D721Med (cell line): Measurements from ENCODE around the gene CRAT.
A peak's percentile ranks its signal among the peaks of the same experiment; 100 is the strongest.

Experiments
- DNase-seq: peaks from one replicate; pipeline ENCODE4 v3.0.0; 2011; ENCODE audit warnings: low spot score; ENCODE audit not compliant: insufficient read length
- FAIRE-seq: peaks from 2 replicates; lab custom pipeline; 2011; peaks lifted over from hg19 to GRCh38; lab: Jason Lieb, UNC
- TF ChIP-seq, protein P1 (sequence below): IDR thresholded peaks from 2 replicates; pipeline ENCODE4 v1.5.1; 2012; ENCODE audit warnings: mild to moderate bottlenecking, control low read depth; ENCODE audit not compliant: insufficient read depth; ENCODE audit errors: missing control alignments

The CRAT gene

GRCh38 chr9:129110740-129111527 lies at the start of gene CRAT, which contains the start of gene PTPA:
Gene CRAT, minus strand, starts transcription at chr9:129110793. Its CDS starts 284 bp downstream, at chr9:129110509.
Gene PTPA, plus strand, starts transcription at chr9:129111415. Its CDS starts 186 bp downstream, at chr9:129111601.
- TF ChIP-seq, protein P1, sequence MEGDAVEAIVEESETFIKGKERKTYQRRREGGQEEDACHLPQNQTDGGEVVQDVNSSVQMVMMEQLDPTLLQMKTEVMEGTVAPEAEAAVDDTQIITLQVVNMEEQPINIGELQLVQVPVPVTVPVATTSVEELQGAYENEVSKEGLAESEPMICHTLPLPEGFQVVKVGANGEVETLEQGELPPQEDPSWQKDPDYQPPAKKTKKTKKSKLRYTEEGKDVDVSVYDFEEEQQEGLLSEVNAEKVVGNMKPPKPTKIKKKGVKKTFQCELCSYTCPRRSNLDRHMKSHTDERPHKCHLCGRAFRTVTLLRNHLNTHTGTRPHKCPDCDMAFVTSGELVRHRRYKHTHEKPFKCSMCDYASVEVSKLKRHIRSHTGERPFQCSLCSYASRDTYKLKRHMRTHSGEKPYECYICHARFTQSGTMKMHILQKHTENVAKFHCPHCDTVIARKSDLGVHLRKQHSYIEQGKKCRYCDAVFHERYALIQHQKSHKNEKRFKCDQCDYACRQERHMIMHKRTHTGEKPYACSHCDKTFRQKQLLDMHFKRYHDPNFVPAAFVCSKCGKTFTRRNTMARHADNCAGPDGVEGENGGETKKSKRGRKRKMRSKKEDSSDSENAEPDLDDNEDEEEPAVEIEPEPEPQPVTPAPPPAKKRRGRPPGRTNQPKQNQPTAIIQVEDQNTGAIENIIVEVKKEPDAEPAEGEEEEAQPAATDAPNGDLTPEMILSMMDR = no peak
- FAIRE-seq = no peak
- DNase-seq = peak; percentile 98

DNA sequence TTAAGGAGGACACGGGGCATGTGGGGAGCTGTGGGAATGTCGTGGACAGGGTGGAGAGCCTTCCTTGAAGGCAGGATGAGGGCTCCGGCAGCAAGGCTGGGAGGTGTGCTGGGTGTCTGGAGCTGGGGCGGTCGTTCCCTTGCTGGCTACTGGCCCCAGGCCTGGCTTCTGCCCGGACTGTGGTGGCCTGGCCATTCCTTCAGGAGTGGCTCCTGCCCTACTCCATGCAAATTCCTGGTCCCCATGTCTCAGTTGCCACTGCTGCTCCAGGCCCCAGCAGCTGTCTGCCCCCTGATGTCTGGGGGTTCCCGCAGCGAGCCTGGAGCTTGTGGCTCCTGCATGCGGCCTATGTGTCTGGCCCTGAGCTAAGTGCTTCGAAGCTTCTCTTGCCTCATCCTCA lies 45.6 kb upstream of the CRAT start:
- TF ChIP-seq, protein P1 = no peak
- DNase-seq (no peak), FAIRE-seq (no peak)

- TF ChIP-seq, protein P1 = no peak
- FAIRE-seq (no peak), DNase-seq (no peak)
These were observed 44.4 kb upstream of the CRAT start for GRCh38 chr9:129154866-129155477.

GRCh38 chr9:129151469-129151868 lies 40.9 kb upstream of the CRAT start:
- no peak for FAIRE-seq
- TF ChIP-seq, protein P1 = no peak
- DNase-seq = no peak

- FAIRE-seq (no peak), DNase-seq (no peak)
- TF ChIP-seq, protein P1 = no peak
These were observed 40.1 kb upstream of the CRAT start for GRCh38 chr9:129150672-129151211.

GRCh38 chr9:129150122-129150521 lies 39.5 kb upstream of the CRAT start:
- TF ChIP-seq, protein P1 = no peak
- DNase-seq = no peak
- no peak for FAIRE-seq
